Spleen (tissue), 11 donors: Measurements from ENCODE around the gene MAP7D1. TPM values are rescaled to one million over a fixed set of nuclear protein-coding genes. Genes with fewer than 3 reads are reported as not detected.

Experiments used
- DNase-seq: peaks from one replicate; pipeline ENCODE4 v3.0.0-alpha.2; 2020
- H3K27ac ChIP-seq, 8 donors: fragments of 200-600 bp; sonication (generic) in 7 of 8; 1 replicate in 4 of 8; 2 replicates in 4 of 8; pipeline versions ENCODE4 v1.5.0 to v1.8.0; 2016 to 2021; ENCODE audit warnings: inconsistent platforms in 4 of 8, mild to moderate bottlenecking in 4 of 8, moderate library complexity in 1 of 8
- H3K27me3 ChIP-seq, 7 donors: fragments of 200-600 bp; sonication (generic) in 6 of 7; replicated peaks in 1 of 7; 1 replicate in 4 of 7; 2 replicates in 3 of 7; pipeline versions ENCODE4 v1.5.0 to v1.8.0; 2016 to 2021; ENCODE audit warnings: inconsistent platforms in 3 of 7, mild to moderate bottlenecking in 1 of 7
- H3K36me3 ChIP-seq, 6 donors: fragments of 200-600 bp; sonication (generic) in 5 of 6; 1 replicate in 4 of 6; 2 replicates in 2 of 6; pipeline versions ENCODE4 v1.5.0 to v1.8.0; 2016 to 2021; ENCODE audit warnings: inconsistent platforms in 2 of 6
- H3K4me1 ChIP-seq, 6 donors: fragments of 200-600 bp; sonication (generic) in 5 of 6; 1 replicate in 3 of 6; 2 replicates in 3 of 6; pipeline versions ENCODE4 v1.5.0 to v1.8.0; 2016 to 2021; ENCODE audit warnings: inconsistent platforms in 3 of 6
- H3K4me3 ChIP-seq, 8 donors: fragments of 200-600 bp; sonication (generic) in 7 of 8; 1 replicate in 4 of 8; 2 replicates in 4 of 8; pipeline versions ENCODE4 v1.5.0 to v1.8.0; 2016 to 2021; ENCODE audit warnings: inconsistent platforms in 4 of 8, mild to moderate bottlenecking in 4 of 8, moderate library complexity in 2 of 8
- H3K9me3 ChIP-seq, 8 donors: fragments of 200-600 bp; sonication (generic) in 7 of 8; 1 replicate in 4 of 8; 2 replicates in 4 of 8; pipeline versions ENCODE4 v1.5.0 to v1.8.0; 2016 to 2021; ENCODE audit warnings: inconsistent platforms in 4 of 8
- CTCF ChIP-seq, 11 experiments: fragments of 200-600 bp in 7 of 11; fragments of 450-650 bp in 4 of 11; sonication (generic) in 4 of 11; IDR thresholded peaks in 8 of 11; conservative IDR thresholded peaks in 3 of 11; 1 replicate in 7 of 11; 2 replicates in 4 of 11; pipeline versions ENCODE4 v1.4.0 to v1.8.0; 2016 to 2021; ENCODE audit warnings: antibody characterized with exemption in 11 of 11, inconsistent platforms in 4 of 11, mild to moderate bottlenecking in 1 of 11
- POLR2A ChIP-seq, 3 donors: fragments of 450-650 bp; IDR thresholded peaks; one replicate each; pipeline ENCODE4 v1.5.1; 2017; ENCODE audit warnings: antibody characterized with exemption in 3 of 3, mild to moderate bottlenecking in 1 of 3
- POLR2AphosphoS5 ChIP-seq, 3 donors: sonication (generic); formaldehyde crosslinking; IDR thresholded peaks; one replicate each; pipeline ENCODE4 v1.5.1; 2017; ENCODE audit warnings: antibody characterized with exemption in 3 of 3
- WGBS, 5 donors: extraction: QIAGEN DNeasy Blood & Tissue Kit in 3 of 5; methylation state at CpG; one replicate each; pipeline versions ENCODE4 v1.1.5 to v1.1.7; 2013 to 2018; 5-methylcytosine and 5-hydroxymethylcytosine counted together
- intact Hi-C: fragments of 100-400 bp; cut with DNase I; formaldehyde crosslinking; loops from one replicate; pipeline ENCODE4 v1.15.0; 2023; ENCODE audit warnings: low total_unique reads
- polyA plus RNA-seq, 3 donors: library from polyadenylated mRNA; stranded (reverse); fragments of 200-250 nt; gene quantifications; one replicate each; pipeline ENCODE4 v1.2.1, GENCODE V29; 2013
- total RNA-seq, 7 donors: library from RNA; depleted of rRNA in 3 of 7; stranded (reverse); fragments of >200 nt in 3 of 7; fragmentation: NEBNext Ultra II Directional in 4 of 7; extraction: Animal tissue kit (Norgen Biotek cat#: 25700) in 4 of 7; gene quantifications; one replicate each; pipeline versions ENCODE4 v1.1.0 to v1.2.1, GENCODE V29; 2016 to 2021
- donor health status: healthy with polysubstance abuse.
- donor health status: DM: no; HTN: no; CAD: no; lungs with moderate emphysema.
- donor health status: DM: no; HTN: no; CAD: no.
- donor health status: Bipolar disorder and iron deficiency.
- donor health status: healthy.
- donor health status: DM: no; HTN: no; CAD: no.
- donor health status: DM: yes; HTN: yes; CAD: no.

The MAP7D1 gene
- total and polyA plus RNA-seq, 10 donors, result 30.4 to 116 (median 88.0) TPM

DNA sequence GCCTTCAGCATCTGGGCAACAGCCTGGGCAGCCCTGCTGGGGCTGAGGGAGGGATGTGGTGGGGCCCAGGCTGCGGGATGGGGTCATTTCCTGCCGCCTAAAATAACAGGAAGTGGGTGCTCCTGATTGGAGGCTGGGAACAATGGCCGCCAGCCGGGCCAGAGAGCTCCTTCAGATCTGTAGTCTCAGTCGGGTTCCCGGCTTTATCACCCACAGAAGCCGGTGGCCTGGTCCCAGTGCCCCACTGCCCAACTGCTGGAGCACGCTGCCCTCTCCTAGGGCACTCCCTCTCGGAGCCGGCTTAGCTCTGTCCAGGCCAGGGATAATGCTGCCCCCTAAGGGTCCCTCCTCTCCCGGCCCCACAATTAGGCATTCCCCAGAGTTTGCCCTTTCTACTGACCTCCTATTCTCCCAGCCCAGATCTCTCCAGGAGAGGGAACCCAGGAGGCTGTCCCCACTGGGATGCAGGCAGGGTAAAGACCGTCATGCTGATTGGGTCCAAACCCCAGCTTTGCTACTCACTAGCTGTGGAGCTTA, 5.1 kb downstream of the MAP7D1 start:
- peaks cover 0 to 14% (median 0%) of the 10 kb centered on the region in 6 donors for H3K36me3 ChIP-seq
- H3K4me3 ChIP-seq, result peak overlapping the region in 7 of 8 donors; percentile 24 to 68 (median 36)
- peak overlapping the region; percentile 86 to 100 (median 90) for H3K27ac ChIP-seq
- DNase-seq, result peak; percentile 91
- TF ChIP-seq POLR2AphosphoS5 (IDR thresholded peaks at IDR 0.05), result peak; percentile 83 to 85 (median 84)
- peak in 4 of 11 experiments; percentile 10 to 36 (median 24) for TF ChIP-seq CTCF (IDR thresholded peaks at IDR 0.05 in 8 of 11, conservative IDR thresholded peaks at IDR 0.05 in 3 of 11)
- TF ChIP-seq POLR2A (IDR thresholded peaks at IDR 0.05), result no peak
- intact Hi-C loops, result no loop called here
- WGBS, 5 donors, result 1 to 7% (median 3%) methylated on average over 8 to 12 of the region's 12 CpGs
- no peaks in the 10 kb centered on the region for H3K27me3 ChIP-seq
- peaks cover 56 to 93% (median 82%) of the 10 kb centered on the region in 6 donors for H3K4me1 ChIP-seq
- H3K9me3 ChIP-seq, result no peaks in the 10 kb centered on the region

DNA sequence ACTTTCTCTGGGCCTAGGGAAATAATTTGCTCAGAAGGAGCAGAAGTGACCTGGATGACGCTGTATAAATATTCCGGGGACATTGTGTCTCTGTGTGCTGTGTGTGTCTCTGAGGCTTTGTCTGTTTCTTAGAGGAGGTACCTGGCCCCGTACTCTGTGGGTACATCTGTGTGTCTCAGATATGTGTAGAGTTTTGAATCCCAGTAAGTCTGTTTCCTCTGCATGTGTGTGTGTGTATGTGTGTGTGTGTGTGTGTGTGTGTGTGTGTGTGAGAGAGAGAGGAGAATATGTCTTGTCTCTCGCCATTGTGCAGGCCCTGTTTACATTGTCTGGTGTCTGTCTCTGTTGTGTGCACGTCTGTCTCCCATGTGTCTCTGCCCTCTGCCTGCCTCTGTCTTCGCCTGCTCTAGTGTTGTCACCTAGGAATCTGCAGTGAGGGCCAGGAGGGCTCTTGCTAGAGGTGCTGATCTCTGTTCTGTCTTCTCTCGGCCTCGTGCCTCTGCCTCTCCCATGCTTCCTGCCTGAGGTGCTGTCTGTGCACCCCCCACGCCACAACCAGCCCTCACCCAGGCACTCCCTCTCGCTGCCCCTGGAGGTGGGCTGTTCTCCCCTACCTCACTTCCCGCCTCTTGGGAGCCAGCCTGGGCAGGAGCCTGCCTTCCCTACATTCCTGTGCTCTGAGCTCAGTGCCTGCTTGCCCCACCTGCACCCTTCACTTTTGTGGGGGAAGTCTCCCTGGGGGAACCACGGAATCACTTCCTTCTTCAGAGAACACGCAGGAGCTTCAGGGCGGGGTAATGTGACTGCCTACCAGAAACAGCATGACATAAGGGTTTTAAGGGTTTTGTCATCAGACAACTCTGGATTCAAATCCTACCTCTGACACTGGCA, 5.9 kb downstream of the MAP7D1 start:
- intact Hi-C loops, result no loop called here
- Histone ChIP-seq H3K9me3 (no peaks in the 10 kb centered on the region), H3K27me3 (no peaks in the 10 kb centered on the region), H3K27ac (peak overlapping the region; percentile 86 to 100 (median 90)), H3K36me3 (peaks cover 0 to 21% (median 0%) of the 10 kb centered on the region in 6 donors), H3K4me1 (peaks cover 59 to 100% (median 85%) of the 10 kb centered on the region in 6 donors), H3K4me3 (peak overlapping the region in 7 of 8 donors; percentile 24 to 68 (median 36))
- WGBS, 5 donors, result 19 to 25% (median 23%) methylated on average over 14 of the region's 14 CpGs
- peak; percentile 90 for DNase-seq
- TF ChIP-seq POLR2AphosphoS5 (IDR thresholded peaks at IDR 0.05) (peak; percentile 71 to 80 (median 79)), POLR2A (IDR thresholded peaks at IDR 0.05) (no peak)

- TF ChIP-seq CTCF (IDR thresholded peaks at IDR 0.05 in 8 of 11, conservative IDR thresholded peaks at IDR 0.05 in 3 of 11), result no peak
- no peak for TF ChIP-seq POLR2AphosphoS5 (IDR thresholded peaks at IDR 0.05)
- no peak for TF ChIP-seq POLR2A (IDR thresholded peaks at IDR 0.05)
- Histone ChIP-seq H3K27me3 (no peaks in the 10 kb centered on the region), H3K36me3 (peaks cover 0 to 30% (median 5%) of the 10 kb centered on the region in 6 donors), H3K9me3 (no peaks in the 10 kb centered on the region), H3K4me1 (peaks cover 51 to 100% (median 81%) of the 10 kb centered on the region in 6 donors), H3K27ac (peak overlapping the region; percentile 65 to 100 (median 90)), H3K4me3 (peak overlapping the region in 1 of 8 donors; percentile 68)
- WGBS, 5 donors, result 85 to 100% (median 93%) methylated on average over 1 of the region's 1 CpG
- intact Hi-C loops, result no loop called here
- DNase-seq, result peak; percentile 20
These were observed 6.8 kb downstream of the MAP7D1 start for GRCh38 chr1:36162680-36163239.

- Histone ChIP-seq H3K9me3 (no peaks in the 10 kb centered on the region), H3K27ac (peak overlapping the region in 4 of 8 donors; percentile 92 to 100 (median 99)), H3K4me1 (peaks cover 44 to 100% (median 78%) of the 10 kb centered on the region in 6 donors), H3K36me3 (peaks cover 0 to 32% (median 7%) of the 10 kb centered on the region in 6 donors), H3K27me3 (no peaks in the 10 kb centered on the region), H3K4me3 (no peak overlapping the region)
- intact Hi-C loops, result no loop called here
- TF ChIP-seq CTCF (IDR thresholded peaks at IDR 0.05 in 8 of 11, conservative IDR thresholded peaks at IDR 0.05 in 3 of 11) (no peak), POLR2A (IDR thresholded peaks at IDR 0.05) (no peak), POLR2AphosphoS5 (IDR thresholded peaks at IDR 0.05) (no peak)
- DNase-seq, result no peak
These were observed 7.5 kb downstream of the MAP7D1 start for GRCh38 chr1:36163426-36163825.
